ENCODE results near the gene CEACAM3.

DNA sequence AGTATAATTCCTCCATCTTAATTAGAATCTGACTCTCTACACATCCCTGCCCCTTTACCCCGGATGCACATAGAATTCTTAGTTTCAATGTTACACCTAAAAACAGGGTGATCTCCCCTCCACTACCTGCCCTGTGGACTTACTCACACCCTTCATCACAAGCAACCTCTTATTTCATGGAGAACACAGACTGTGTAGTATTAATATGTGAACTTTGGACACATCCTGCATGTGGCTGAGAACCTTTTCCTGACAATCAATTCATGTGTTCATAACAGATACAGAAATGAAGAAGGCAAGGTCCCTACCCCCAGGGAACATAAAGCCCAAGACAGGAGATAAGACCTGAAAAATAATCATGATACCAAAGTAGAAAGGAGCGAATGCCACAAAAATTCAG is 29.3 kb upstream of the CEACAM3 start:
- TF ChIP-seq, protein P1, sequence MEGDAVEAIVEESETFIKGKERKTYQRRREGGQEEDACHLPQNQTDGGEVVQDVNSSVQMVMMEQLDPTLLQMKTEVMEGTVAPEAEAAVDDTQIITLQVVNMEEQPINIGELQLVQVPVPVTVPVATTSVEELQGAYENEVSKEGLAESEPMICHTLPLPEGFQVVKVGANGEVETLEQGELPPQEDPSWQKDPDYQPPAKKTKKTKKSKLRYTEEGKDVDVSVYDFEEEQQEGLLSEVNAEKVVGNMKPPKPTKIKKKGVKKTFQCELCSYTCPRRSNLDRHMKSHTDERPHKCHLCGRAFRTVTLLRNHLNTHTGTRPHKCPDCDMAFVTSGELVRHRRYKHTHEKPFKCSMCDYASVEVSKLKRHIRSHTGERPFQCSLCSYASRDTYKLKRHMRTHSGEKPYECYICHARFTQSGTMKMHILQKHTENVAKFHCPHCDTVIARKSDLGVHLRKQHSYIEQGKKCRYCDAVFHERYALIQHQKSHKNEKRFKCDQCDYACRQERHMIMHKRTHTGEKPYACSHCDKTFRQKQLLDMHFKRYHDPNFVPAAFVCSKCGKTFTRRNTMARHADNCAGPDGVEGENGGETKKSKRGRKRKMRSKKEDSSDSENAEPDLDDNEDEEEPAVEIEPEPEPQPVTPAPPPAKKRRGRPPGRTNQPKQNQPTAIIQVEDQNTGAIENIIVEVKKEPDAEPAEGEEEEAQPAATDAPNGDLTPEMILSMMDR (IDR thresholded peaks at IDR 0.05) = no peak
- TF ChIP-seq POLR2A (IDR thresholded peaks at IDR 0.05) (no peak), POLR2AphosphoS5 (IDR thresholded peaks at IDR 0.05) (no peak), EP300 (IDR thresholded peaks at IDR 0.05) (no peak)
